GM18508 (cell line): ENCODE results near the gene TARBP2.
"Not testable (repeated sequence)": the region's sequence is repeated elsewhere in the genome, so short reads cannot be mapped to it uniquely, and the experiment has no call there.

ENCODE experiments used
- ATAC-seq: cut with Tn5 transposase; IDR thresholded peaks from one replicate; pipeline ENCODE4 v1.9.1; 2021; ENCODE audit warnings: moderate number of reproducible peaks; ENCODE audit not compliant: insufficient read depth, unreplicated experiment

TARBP2 gene

DNA sequence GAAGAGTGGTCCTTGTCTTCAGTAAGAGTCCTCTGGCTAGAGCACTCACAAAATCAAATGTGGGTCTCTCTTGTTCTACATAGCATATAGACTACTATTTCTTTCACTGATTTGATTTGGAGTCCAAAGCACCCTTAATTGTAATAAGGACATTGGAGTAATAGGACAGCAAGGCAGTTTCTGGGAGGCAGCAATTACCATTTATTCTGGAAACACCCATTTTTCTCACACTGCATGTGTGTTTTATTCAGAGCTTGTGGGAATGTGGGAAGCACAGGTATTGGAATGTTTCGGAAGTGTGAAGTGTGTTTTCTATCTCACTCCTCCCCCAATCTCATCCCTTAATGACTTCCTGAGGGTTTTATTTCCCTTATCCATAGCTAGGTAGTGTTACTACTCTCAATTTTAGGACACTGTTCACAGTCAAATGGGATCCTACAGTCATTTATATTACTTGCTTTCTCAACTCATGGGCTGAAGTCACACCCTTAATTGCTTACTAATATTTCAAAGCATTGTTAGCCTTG is 29.0 kb upstream of the TARBP2 start:
- no peak for ATAC-seq

DNA sequence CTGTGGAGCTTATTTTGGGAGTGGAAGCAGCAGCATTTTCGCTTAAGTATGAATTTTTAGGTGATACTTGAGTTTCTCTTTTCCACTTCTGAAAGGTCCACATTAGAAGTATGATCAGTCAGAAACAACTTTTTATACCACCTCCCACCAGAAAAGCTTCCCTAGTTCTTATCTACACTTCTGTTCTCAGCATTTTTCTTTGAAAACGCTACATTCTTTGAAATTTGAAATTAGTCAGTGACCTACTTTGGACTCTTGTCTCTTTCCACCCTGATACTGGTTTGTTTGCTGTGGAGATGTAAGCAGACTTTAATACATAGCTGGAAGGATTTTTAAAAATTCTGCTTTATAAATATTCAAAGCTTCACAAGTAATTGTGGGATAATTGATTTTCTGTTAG is 27.0 kb upstream of the TARBP2 start:
- no peak for ATAC-seq

DNA sequence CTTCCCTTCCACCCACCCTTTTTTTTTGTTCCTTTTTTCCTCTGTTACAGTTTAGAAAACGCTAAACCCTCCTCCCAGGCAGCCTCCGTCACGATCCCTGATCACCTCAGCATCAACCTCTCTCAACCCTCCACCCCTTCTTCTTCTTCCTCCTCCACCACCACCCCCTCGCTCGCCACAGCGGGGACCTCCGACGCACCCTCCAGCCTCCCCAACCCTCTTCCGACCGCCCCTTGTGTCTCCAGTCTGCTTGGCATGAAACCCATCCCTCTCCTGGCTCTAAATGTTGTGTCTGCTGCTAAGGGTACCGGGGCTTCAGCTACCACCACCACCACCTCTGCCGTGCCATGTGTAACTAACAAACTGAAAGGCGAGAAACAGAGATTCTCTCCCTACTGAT is 26.3 kb upstream of the TARBP2 start:
- no peak for ATAC-seq

GRCh38 chr12:53476769-53477209 is 24.3 kb upstream of the TARBP2 start:
- no peak for ATAC-seq

GRCh38 chr12:53478865-53479264 is 22.2 kb upstream of the TARBP2 start:
- ATAC-seq = no peak

GRCh38 chr12:53479331-53479730 is 21.8 kb upstream of the TARBP2 start:
- no peak for ATAC-seq

DNA sequence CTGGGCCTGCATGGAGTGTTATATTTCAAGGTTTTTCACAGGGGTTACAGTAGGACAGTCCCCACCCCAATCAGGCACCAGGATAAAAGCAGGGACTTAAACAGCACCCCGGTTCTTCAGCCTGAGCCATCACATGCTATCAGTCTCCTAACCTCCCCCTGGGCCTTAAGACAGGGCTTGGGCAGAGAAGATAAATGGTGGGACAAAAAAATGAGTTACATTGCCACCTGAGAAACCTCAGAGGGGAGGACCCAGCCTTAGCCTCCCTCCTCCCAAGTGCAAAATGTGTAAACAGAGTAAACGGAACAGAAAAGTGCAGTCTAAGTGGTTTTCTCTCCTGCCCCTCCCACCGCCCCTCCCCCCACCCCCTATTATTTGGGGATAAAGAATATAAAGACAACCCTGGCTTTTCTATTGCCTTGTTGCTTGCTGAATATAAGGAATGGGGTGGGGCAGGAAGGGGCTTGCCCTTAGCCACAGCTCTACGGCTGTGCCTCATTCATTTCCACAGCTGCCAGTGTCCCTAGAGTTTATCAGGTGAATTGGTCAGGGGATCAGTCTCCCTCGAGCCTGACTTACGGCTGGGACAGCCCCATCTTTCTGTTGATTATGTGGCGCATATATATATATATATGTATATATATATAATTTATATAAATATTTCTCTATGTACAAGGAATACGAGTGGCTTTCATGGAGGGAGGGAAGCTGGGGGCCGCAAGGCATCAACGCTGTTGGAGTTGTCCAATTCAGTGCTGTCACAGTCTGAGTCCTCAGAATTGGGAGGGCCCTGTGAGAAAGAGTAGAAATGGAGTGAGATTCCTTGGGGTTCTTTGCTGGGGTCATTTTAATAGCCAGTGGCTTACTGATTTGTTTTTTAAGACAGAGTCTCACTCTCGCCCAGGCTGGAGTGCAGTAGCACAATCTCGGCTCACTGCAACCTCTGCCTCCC is 20.3 kb upstream of the TARBP2 start:
- no peak for ATAC-seq

GRCh38 chr12:53481458-53481857 is 19.6 kb upstream of the TARBP2 start:
- ATAC-seq = not testable (repeated sequence)

DNA sequence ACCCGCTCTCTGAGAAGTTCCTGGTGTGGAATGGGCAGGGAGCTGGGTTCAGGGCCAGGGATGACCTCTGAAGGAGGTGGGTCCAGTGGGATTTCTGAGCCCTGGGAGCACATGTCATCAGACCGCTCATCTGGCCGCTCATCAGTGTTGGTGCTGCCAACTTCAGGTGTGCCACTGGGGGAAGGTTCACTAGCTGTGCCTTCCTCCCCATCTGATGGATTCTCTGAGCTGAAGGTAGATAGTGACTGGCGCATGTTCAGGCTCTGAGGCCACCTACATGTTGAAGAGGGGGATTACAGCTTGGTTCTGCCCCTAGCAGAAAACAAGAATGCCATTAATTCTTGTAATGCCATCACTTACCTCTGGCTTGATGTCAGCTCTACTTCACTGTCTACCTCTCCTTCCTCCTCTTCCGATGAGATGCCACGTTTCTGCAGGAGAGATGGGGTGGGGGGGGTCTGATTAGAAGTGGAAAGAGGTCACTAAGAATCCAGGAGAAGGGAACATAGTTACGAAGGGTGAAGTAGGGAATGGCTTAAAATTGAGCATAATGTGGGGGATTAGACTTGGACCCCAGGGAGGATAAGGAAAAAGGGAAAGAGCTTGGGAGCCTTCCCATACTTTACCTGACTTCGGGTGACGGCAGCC is 19.0 kb upstream of the TARBP2 start:
- no peak for ATAC-seq

DNA sequence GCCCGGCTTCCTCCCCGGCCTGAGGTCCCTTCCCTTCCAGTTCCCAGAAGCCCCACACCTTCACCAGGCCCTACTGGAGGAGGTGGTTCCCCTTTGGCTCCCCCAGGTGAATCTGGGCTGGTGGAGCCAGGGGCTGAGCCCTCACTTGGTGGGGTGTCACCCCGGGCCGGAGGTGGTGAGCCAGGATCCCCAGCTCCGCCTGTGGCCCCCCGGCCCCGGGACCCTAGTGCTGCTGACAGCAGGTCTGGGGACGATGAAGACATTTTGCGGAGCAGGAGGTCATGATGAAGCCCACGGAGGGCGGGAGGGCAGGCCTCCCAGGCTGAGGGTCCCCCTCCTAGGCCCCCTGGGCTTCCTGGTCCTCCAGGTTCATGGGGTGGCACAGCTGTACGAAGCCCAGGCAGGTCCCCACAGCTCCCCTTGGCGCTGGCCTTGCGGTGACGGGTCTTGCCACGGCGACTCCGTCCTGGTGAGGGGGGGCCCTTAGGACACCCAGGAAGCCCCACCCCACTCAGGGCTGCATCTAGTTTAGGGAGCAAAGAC is 18.4 kb upstream of the TARBP2 start:
- no peak for ATAC-seq

DNA sequence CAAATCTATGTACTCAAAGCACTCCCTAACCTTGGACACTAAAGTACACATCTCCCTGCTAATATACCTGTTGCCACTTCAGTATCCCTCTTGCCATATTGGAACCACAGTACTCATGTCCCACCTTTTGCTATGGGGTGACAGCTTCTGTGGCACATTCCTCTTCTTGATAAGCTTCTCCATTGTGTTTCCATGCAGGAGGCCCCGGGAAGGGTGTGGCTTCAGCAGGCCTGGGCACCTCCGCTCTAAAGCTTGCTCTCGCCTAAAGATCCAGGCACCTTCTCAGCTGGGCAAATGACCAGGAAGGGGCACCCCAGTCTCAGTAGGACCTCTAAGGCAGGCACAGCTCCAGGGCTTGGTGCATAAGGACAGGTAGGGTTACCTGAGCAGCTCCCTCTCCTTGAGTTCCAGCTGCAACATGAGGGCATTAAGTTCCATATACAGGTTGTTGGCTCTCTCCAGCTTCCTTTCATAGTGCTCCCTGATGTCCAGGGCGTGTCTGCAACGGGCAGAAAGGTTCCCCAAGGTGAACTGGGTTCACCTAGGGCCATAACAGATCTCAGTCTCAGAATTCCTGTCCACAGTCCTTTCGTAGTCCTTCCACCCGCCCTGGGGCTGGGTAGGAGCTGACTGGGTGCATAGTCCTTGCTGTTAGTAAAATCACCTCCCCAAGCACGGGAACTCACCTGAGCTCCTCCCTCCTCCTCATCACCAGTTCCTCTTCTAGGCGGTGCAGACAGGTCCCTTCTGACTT is 17.7 kb upstream of the TARBP2 start:
- ATAC-seq = no peak

DNA sequence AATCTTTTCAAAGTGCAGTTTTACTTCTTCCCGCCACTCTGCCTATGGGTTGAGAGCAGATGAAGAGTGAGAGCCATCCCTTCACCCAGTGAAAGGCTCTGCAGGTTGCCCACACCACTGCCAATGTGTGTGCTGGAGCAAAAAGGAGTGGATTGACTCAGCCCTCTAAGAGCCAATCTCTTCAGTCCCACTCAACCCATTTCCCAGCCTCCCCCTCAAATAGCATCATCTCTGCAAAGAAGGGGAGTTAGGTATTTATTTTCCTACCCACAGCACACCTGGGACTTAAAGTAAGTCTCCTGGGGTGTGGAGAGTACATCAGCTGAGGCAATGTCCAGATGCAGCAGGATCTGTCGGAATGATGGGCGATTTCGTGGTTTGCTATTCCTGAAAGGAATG is 17.1 kb upstream of the TARBP2 start:
- no peak for ATAC-seq

DNA sequence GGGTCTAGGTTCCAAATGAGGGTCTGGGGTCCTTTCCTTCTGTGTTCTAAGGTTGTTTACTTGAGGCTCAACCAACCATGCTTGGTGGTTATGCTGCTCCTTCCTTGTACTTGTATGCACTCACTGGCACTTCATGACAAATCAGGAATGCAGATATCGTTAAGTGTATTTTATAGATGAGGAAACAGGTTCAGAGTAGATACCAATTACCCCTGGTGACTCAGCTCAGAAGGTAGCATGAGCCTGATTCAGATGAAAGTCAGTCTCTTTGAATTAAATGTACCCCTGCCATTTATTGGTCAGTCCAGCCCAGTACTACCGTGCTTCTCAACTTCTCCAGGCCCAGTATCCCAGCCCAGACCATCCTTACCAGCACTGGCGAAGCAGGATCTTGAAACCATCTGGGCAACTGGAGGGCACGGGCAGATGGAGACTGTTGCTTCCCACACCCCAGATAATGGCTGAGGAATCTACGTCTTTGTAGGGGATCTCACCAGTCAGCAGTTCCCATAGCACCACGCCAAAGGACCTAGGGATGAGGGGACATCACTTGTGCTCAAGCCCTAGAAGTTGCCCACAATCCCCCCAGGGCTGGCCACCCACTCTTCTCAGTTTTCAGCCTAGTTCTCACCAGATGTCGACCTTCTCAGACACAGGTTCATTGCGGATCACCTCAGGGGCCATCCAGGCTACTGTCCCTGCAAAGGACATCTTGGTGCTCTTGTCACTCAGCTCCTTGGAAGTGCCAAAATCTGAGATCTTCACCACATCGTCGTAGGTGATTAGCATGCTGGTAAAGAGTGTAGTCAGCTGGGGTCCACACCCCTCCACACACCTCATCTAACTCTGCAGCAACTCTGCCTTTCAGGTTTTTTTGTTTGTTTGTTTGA is 16.2 kb upstream of the TARBP2 start:
- no peak for ATAC-seq

DNA sequence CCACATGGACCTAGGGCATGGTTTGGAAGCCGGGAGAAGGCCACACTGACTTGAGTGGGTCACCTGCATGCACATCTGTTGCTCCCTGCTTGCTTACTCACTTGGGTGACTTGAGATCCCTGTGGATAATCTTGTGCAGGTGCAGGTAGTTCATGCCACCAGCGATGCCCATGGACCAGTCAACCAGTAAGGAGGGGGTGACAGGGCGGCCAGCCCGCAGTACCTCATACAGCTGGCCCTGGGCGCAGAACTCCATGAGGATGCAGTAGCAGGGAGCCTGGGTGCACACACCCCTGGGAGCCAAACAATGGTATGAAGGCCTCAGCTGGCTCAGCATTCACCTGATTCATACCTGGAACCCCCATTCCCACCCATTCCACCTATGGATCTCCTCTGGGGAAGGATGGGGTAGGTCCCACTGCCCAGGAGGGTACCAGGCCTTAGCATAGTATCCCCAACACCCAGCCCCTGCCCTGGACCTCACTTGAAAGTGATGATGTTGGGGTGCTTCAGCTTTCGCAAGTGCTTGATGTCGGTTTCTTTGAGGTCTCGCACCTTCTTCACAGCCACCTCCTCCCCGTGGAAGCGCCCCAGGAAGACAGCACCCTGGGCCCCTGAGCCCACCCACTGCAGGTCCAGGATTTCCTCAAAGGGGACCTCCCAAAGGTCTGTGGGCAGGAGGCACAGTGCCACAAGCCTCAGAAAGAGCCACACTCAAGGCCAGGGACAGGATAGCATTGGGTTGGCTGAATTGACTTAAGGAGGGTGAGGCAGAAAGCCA is 14.9 kb upstream of the TARBP2 start:
- ATAC-seq = no peak

DNA sequence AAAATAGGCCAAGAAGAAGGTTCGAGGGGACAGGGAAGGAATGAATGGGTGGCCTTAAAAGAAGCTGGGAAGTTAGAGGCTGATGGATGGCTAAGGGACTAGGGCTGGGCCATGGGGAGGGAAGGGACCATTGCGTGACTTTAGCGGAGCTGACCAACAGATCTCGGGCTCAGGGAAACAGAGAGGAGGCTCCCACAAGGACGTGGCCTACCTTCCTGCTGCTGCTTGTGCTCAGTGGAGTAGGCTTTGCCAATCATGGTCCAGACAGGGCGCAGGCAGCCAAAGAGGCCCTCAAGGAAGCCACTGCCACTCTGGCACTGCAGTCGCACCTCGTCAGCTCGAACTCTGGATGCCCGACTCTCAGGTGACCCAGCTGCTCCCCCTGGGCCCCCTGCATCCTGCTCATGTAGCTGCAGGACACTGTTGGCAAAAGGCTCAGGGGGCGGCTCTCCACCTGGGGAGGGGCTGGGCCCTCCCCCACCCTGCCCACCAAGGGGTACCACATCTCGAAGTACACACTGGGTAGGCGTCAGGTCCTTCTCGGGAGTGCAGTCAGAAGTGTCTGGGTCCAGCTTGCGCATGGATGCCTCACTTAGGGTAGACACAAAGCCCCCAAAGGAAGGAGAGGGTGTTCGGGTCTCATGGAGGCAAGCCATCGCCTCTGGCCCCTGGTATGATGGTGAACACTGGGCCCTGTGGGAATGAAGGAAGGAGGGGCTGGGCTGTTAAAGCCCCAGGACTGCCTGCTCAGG is 14.2 kb upstream of the TARBP2 start:
- no peak for ATAC-seq

DNA sequence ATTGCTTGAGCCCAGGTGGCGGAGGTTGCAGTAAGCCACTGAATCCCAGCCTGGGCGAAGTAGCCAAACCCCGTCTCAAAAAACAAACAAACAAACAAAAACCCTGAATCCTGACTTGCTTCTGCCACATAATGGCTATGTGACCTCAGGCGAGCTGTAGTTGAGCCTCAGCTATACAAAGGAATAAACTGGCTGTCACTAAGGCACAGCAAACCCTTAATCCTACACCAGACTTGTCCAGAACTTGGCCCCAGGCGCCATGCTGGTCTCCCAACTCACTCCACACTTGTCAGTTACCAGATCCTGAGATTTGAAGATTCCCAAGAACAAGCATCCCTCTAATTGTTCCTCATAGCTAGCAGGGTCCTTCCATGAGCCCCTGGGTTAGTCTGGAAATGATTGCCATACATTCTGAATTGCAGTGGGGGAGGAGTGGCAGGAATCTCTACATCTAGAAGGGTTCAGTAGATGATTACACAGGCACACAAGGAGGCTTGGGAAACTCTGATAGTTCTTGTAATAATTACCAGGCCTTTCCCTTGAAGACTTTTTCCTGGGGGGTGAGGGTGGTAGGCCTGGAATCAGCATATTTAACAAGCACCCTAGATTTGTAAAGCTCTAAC is 11.7 kb upstream of the TARBP2 start:
- ATAC-seq = no peak

- no peak for ATAC-seq
These were observed 8.9 kb upstream of the TARBP2 start for GRCh38 chr12:53492188-53492587.
